MV-4-11 (cell line): Measurements from ENCODE around the gene WASF2.

ENCODE experiments used
- DNase-seq: peaks from one replicate; lab custom pipeline; 2025; lab: John Stamatoyannopoulos, UW

The WASF2 gene

GRCh38 chr1:27374362-27375086 lies 115.4 kb downstream of the WASF2 start, which contains the start of gene FCN3:
Gene FCN3, minus strand, starts transcription at chr1:27374824. Its CDS starts 6 bp downstream, at chr1:27374818.
- DNase-seq = no peak

GRCh38 chr1:27372808-27373690 lies 116.9 kb downstream of the WASF2 start:
- no peak for DNase-seq

- DNase-seq = no peak
These were observed 117.8 kb downstream of the WASF2 start for GRCh38 chr1:27372022-27372807.

- no peak for DNase-seq
These were observed 120.9 kb downstream of the WASF2 start for GRCh38 chr1:27368869-27369582.

- DNase-seq = no peak
These were observed 122.8 kb downstream of the WASF2 start for GRCh38 chr1:27367160-27367650.

GRCh38 chr1:27366411-27367159 lies 123.4 kb downstream of the WASF2 start, which contains the start of gene MAP3K6:
Gene MAP3K6, minus strand, starts transcription at chr1:27366961. Its CDS starts 364 bp downstream, at chr1:27366597.
- peak; percentile 68 for DNase-seq

- DNase-seq = peak; percentile 31
These were observed 123.9 kb downstream of the WASF2 start for GRCh38 chr1:27366113-27366410.

GRCh38 chr1:27365372-27366112 lies 124.4 kb downstream of the WASF2 start:
- DNase-seq = peak; percentile 67

GRCh38 chr1:27364696-27365371 lies 125.1 kb downstream of the WASF2 start:
- DNase-seq = no peak

- no peak for DNase-seq
These were observed 125.9 kb downstream of the WASF2 start for GRCh38 chr1:27363766-27364695.

- DNase-seq = no peak
These were observed 128.4 kb downstream of the WASF2 start for GRCh38 chr1:27361553-27361952.

- no peak for DNase-seq
These were observed 128.9 kb downstream of the WASF2 start for GRCh38 chr1:27361044-27361402.

GRCh38 chr1:27360159-27361043 lies 129.6 kb downstream of the WASF2 start:
- DNase-seq = peak; percentile 10

GRCh38 chr1:27359822-27360158 lies 130.2 kb downstream of the WASF2 start:
- no peak for DNase-seq

- DNase-seq = no peak
These were observed 131.0 kb downstream of the WASF2 start for GRCh38 chr1:27358928-27359313.

- no peak for DNase-seq
These were observed 131.7 kb downstream of the WASF2 start for GRCh38 chr1:27358038-27358927.
